A549 (cell line): ENCODE results near the gene C8B. TPM values are rescaled to one million over a fixed set of nuclear protein-coding genes. Genes with fewer than 3 reads are reported as not detected.

Experiments
- polyA plus RNA-seq, 4 experiments: library from polyadenylated mRNA; depleted of rRNA in 3 of 4; stranded (reverse); fragments of >200 nt; fragmentation: RNase III in 1 of 4; extraction: RNeasy Plus Mini Kit Qiagen cat#74134 plus additional on column Dnase treatment in 1 of 4; gene quantifications; 2 replicates in 3 of 4; 3 replicates in 1 of 4; pipeline ENCODE4 v1.2.3, GENCODE V29; 2011 to 2017

C8B gene
- polyA plus RNA-seq, 2 of the 4 experiments (the other 2 are of a cell fraction): not detected

Other genes with a start within 250 kb of the C8B start
- gene FYB2, start 146.6 kb downstream of the C8B start, polyA plus RNA-seq (2011; rRNA removed): not detected in 2 replicates
- not detected in 3 replicates for gene FYB2, start 146.6 kb downstream of the C8B start, polyA plus RNA-seq (2017; fragmentation: RNase III; extraction: RNeasy Plus Mini Kit Qiagen cat#74134 plus additional on column Dnase treatment)
- not detected in 2 replicates for gene C8A, start 111.2 kb downstream of the C8B start, polyA plus RNA-seq (2011; rRNA removed)
- gene C8A, start 111.2 kb downstream of the C8B start, polyA plus RNA-seq (2017; fragmentation: RNase III; extraction: RNeasy Plus Mini Kit Qiagen cat#74134 plus additional on column Dnase treatment): not detected in 3 replicates